GM18517 (cell line): ENCODE measurements around the gene NELFA.
A peak's percentile ranks its signal among the peaks of the same experiment; 100 is the strongest.
"Not testable (repeated sequence)": the region's sequence is repeated elsewhere in the genome, so short reads cannot be mapped to it uniquely, and the experiment has no call there.

Experiments used
- ATAC-seq: cut with Tn5 transposase; IDR thresholded peaks from one replicate; pipeline ENCODE4 v1.9.1; 2021; ENCODE audit warnings: mild to moderate bottlenecking, moderate library complexity; ENCODE audit not compliant: unreplicated experiment

Gene NELFA

DNA sequence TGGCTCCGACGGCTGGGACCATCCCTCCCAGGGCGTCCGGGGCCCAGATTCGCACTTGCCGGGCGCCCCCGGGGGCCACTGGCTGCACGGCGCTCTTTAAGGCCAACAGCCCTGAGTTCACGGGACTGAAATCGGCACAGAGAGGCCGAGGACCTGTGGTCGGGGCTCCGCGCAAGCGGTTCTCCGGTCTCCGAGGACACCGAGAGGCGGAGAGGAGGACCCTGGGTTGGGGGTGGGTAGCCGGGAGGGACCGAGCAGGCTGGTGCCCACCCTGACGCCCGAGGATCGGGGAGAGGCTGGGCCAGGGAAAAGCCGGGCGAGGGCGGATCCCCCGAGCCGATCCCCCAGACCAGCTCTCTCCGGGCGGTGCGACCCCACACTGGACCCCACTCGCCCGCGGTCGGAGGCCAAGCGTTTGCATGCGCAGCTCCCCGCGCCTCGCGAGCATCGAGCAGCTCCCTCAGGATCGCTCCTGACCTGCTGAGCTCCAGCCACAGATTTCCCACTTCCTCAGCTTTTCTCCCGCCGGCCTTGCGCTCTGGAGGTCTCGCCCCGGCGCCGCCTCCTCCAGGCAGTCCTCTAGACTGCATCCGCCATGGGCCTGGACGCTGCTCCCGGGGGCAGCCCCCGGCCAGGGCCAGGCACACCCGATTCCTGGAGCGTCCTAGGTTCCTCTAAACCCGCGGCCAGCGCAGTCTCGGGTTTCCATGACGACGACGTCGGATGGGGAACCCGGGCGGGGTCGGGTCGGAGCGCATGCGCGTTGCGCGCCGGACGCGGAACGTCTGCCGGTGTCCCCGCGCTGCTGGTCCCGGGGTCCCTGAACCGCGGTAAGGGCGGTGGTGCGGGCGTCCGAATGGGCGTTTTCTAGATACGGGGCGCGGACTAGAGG, 32.7 kb upstream of the NELFA start:
- no peak for ATAC-seq

DNA sequence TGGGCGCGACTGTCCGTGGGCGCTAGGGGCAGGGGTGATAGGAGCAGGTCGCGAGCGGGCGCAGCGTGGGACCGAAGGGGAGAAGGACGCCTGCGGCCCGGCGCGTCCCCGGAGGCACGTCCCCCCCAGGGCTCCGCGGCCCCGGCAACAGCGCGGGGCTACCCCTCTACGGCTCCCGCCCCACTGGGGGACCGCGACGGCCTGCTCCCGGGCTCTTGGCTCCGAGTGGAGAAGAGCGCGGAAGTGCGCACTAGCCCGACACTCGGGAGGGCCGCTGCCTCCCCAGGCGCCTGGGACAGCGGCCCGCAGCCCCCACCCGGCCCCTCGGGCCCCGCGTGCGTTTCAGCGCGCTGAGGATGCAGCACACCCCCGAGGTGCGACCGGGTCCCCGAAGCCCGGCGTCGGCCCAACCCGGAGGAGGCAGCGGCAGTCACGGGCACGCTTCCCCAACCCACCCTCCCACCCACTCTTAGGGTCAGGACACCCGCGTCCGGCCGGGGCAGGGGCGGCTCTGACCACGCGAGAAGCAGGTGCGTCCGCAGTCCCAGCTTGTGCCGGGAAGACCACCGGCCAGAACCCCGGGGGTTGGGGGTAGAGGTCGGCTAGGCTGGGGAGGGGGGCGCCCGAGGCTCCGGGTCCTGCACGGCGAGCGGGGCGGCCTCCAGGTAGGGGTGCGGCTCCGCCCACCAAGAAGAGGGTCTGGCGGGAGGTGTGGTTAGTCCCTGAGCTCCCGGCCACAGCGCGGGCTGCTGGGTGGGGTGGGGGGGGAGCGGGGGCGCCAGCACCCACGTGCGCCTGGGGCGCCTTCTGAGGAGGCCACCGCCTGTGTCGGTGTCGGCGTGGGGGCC, 31.8 kb upstream of the NELFA start:
- no peak for ATAC-seq

DNA sequence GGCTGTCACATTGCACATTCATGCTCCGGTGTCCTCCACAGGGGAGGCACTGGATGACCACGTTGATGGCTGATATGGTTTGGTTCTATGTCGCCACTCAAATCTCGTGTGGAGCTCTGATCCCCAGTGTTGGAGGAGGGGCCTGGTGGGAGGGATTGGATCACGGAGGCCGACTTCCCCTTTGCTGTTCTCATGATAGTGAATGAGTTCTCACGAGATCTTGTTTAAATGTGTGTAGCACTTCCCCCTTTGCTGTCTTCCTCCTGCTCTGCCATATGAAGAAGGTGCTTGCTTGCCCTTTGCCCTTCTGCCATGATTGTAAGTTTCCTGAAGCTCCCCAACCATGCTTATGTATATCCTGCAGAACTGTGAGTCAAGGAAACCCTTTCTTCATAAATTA, 28.1 kb upstream of the NELFA start:
- no peak for ATAC-seq

DNA sequence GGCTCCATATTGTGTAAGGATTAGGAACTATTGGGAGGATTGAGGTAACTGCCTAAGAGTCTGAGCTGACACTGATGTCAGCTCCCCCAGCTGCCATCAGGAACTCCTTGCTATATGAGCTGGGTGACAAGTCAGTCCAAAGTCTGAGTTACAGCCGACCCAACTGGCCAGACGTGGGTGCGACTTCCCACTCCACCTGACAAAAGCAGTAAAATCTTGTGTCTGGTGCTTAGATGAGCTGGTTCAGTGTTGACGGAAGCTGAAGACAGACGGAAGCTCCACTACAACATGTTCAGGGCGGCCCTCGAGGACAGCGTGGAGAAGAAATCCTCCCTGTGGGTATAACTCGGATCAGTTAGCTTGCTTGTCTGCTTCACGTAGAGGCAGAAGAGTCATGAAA, 27.6 kb upstream of the NELFA start:
- ATAC-seq, result no peak

DNA sequence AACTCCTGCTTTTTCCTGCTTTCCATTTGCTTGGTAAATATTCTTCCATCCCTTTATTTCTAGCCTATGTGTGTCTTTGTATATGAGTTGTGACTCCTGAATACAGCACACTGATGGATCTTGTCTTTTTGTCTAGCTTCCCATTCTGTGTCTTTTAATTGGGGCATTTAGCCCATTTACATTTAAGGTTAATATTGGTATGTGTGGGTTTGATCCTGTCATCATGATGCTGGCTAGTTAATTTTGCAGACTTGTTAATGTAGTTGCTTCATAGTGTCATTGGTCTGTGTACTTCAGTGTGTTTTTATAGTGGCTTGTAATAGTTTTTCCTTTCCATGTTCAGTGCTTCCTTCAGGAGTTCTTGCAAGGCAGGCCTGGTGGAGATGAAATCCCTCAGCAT, 22.4 kb upstream of the NELFA start:
- ATAC-seq, result not testable (repeated sequence)

DNA sequence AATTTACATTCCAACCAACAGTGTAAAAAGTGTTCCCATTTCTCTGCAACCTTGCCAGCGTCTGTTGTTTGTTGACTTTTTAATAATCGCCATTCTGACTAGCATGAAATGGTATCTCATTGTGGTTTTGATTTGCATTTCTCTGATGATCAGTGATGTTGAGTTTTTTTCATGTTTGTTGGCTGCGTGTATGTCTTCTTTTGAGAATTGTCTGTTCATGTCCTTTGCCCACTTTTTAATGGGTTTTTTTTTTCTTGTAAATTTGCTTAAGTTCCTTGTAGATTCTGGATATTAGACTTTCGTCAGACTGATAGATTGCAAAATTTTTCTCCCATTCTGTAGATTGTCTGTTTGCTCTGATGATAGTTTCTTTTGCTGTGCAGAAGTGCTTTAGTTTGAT, 18.3 kb upstream of the NELFA start:
- ATAC-seq, result not testable (repeated sequence)

DNA sequence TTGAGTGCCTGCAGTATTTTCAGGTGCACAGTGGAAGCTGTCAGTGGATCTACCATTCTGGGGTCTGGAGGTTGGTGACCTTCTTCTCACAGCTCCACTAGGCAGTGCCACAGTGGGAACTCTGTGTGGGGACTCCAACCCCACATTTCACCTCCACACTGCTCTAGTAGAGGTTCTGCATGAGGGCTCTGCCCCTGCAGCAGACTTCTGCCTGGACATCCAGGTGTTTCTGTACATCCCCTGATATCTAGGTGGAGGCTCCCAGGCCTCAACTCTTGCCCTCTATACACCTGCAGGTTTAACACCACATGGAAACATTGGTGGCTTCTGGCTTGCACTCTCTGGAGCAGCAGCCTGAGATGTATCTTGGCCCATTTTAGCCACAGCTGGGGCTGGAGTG, 17.0 kb upstream of the NELFA start:
- ATAC-seq, result no peak

DNA sequence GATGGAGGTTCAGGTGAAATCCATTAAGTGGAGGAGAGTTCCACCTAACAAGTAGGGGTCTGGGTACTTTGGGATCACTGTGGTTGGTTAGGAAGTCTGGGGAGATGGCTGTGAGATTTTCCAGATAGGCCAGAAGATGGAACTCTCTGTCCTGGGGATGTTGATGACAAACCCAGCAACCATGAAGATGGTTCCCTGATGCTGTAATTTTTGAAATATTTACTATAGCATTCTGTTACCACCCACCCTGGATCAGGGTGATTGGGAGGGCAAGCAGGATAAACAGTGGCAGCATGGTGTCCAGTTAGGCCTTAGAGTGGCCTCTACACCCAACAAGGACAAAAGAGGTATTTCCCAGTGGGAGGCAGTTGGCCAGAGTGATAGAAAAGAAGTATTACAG, 15.9 kb upstream of the NELFA start:
- no peak for ATAC-seq

DNA sequence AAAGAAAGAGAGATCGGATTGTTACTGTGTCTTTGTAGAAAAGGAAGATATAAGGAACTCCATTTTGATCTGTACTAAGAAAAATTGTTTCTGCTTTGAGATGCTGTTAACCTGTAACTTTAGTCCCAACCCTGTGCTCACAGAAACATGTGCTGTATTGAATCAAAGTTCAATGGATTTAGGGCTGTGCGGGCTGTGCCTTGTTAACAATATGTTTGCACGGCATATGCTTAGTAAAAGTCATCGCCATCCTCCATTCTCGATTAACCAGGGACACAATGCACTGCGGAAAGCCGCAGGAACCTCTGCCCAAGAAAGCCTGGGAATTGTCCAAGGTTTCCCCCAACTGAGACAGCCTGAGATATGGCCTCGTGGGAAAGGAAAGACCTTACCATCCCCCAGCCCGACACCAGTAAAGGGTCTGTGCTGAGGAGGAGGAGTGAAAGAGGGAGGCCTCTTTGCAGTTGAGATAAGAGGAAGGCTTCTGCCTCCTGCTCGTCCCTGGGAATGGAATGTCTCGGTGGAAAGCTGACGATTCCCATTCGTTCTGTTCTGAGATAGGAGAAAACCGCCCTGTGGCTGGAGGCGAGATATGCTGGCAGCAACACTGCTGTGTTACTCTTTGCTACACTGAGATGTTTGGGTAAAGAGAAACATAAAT, 12.7 kb upstream of the NELFA start:
- not testable (repeated sequence) for ATAC-seq

DNA sequence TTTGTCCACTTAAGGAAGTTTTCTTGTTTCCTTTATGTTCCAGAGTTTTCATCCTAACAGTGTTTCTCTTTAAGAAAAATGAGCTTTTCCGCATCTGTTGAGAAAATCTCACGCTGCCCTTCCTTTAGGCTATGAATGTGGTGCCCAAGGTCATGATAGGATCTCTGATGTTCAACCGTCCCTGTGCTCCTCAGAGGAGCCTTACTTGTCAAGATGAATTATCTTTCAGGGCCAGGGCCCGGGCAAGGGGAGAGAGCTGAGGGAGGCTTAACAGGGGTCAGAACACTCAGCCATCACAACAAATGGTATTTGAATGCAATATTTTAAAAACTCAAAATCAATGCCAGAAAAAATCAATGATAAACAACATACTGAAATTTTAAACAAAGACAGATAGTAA, 6.2 kb upstream of the NELFA start:
- ATAC-seq, result no peak

DNA sequence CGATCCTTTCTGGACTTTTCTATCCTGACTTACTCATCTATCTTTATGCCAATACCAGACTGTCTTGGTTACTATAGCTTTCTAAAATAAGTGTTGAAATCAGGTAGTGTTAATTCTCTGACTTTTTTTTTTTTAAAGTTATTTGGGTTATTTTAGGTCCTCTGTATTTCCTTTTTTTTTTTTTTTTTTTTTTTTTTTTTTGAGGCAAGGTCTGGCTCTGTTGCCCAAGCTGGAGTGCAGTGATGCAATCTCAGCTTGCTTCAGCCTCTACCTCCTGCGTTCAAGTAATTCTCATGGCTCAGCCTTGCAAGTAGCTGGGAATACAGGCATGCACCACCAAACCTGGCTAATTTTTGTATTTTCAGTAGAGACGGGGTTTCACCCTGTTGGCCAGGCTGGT, 2.8 kb upstream of the NELFA start:
- no peak for ATAC-seq

DNA sequence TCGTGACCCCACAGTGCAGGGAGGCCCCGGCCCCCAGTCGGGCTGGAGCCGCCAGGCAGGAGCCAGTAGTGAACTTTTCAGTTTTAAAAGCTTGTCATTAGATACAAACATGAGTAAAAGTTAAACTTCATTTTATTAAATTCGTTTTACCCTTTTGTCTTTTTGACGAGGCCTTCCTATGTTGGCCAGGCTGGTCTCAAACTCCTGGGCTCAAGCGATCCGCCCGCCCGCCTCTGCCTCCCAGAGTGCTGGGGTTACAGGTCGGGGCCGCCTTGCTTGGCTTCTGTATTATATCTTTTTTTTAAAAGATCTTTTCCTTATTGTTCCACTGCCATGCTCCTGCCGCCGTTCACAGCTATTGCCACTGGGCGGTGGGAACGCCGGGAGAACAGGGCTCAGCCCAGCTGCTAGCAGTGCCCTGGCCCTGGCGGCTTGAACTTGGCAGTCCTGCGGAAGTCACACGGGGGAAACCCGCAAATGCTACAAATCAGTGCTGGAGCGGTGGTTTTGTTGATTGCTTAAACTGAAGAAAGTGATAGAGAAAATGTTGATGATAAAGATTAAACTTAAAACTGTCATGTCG, 968 bp upstream of the NELFA start:
- peak; percentile 16 for ATAC-seq

DNA sequence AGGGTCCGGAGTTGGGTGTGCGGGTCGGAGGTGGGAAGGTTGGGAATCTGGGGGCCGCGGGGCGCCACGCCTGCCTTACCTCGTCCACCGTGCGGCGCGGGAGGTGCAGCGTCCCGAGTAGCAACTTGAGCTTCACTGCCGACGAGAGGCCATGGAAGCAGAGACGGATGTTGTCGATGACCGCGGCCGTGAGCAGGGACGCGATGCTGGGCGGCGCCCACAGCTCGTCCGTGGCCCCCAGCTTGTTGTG, 178 bp downstream of the NELFA start:
- ATAC-seq, result no peak

DNA sequence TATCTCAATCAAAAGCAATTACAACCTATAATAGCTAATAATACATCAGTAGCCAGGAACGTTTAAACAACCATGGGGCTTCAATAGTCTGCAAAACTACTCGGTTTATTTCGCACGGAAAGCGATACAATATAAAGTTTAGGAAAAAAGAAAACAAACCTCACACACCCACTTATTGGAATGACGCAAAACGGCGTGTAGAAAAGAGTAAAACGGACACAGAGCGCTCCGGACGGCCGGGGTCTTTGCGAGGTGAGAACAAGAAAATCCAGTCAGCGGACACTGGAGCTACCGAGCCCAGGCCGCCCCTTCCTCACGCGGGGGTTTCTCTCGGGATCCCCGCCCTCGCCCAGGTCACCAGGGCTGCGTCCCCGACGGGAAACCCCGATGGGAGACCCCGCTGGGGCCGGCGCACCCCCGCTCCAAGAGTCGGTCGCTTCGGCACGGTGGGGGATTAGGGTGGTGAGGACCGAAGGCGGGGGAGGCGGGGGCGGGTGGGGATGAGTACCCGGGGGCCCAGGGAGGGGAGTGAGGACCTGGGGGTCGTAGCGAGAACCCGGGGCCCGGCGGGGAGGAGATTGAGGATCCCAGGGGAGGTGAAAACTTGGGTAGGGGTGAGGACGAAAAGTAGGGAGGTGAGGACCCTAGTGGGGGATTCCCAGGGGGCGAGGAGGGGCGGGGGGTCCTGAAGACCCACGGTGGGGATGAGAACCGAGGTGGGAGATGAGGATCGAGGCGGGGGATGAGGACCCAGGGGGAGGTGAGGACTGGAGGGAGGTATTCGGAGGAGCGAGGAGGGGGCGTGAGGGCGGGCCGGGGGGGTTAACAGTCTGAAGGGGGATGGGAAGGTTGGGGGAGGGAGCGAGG, 737 bp downstream of the NELFA start:
- no peak for ATAC-seq

DNA sequence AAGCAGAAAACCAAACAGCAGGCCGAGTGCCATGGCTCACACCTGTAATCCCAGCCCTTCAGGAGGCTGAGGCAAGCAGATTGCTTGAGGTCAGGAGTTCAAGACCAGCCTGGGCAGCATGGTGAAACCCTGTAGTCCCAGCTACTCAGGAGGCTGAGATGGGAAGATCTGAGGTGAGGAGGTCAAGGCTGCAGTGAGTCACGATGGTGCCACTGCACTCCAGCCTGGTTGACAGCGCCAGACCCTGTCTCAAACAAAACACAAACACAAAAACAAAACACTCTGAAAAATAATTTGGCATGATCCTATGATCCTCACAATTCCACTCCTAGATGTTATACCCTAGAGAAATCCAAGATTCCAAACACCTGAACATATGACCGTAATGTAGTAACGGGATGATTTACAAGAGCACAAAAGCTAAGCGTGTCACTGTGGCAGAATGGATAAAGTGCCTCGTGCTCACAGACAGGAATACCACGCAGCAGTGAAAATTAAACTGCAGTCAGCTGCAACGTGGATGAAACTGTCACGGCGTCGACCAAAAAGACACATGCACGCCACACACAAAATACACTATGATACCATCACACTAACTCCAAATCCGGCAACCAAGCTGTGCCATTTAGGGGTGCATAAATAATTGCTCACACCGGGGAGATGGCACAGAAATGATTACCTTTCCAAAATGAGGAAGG, 1.7 kb downstream of the NELFA start:
- ATAC-seq, result no peak

DNA sequence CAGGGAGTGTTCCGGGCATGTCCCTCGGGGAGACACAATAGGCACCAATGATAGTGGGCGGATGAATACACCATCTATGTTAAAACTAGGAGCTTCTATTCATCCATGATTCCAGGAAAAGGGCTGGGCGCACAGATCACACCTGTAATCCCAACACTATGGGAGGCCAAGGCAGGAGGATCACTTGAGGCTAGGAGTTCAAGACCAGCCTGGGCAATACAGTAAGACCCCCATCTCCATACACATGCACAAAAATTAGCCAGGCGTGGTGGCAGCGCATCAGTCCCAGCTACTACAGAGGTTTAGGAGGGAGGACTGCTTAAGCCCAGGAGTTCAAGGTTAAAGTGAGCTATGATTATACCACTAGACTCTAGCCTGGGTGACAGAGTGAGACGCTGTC, 2.4 kb downstream of the NELFA start:
- no peak for ATAC-seq

DNA sequence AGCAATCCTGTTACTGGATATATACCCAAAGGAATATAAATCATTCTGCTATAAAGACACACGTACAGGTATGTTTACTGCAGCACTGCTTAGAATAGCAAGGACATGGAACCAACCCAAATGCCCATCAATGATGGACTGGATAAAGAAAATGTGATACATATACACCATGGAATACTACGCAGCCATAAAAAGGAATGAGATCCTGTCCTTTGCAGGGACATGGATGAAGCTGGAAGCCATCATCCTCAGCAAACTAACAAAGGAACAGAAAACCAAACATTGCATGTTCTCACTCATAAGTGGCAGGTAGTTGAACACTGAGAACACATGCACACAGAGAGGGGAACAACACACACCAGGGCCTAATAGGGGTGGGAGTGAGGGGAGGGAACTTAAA, 5.4 kb downstream of the NELFA start:
- not testable (repeated sequence) for ATAC-seq

DNA sequence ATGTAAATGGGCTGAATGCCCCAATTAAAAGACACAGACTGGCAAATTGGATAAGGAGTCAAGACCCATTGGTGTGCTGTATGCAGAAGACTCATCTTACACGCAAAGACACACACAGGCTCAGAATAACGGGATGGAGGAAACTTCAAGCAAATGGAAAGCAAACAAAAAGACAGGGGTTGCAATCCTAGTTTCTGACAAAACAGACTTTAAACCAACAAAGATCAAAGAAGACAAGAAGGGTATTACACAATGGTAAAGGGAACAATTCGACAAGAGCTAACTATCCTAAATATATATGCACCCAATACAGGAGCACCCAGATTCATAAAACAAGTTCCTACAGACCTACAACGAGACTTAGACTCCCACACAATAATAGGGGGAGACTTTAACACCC, 9.5 kb downstream of the NELFA start:
- ATAC-seq, result not testable (repeated sequence)

DNA sequence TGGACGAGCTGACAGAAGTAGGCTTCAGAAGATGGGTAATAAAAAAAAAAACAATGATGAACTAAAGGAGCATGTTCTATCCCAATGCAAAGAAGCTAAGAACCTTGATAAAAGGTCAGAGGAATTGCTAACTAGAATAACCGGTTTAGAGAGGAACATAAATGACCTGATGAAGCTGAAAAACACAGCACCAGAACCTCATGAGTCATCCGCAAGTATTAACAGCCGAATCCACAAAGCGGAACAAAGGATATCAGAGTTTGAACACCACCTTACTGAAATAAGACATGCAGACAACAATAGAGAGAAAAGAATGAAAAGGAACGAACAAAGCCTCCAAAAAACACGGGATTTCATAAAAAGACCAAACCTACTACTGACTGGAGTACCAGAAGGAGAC, 10.5 kb downstream of the NELFA start:
- ATAC-seq, result no peak

DNA sequence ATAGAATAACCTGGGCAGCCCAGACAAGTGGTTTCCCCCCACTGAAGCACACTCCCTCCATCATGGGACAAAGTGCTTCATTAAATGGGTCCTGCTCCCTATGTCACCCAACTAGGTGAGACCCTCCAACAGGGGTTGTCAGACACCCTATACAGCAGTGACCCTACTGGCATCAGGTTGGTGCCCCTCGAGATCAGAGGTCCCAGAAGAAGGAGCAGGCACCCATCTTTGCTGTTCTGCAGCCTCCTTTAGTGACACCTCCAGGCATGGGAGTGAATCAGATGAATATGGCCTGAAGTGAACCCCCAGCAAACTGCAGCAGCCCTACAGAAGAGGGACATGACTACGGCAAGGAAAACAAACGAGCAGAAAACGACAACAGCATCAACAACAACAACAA, 11.1 kb downstream of the NELFA start:
- ATAC-seq, result no peak
